Activated effector memory CD4-positive, alpha-beta T cell treated with anti-CD3 and anti-CD28 coated beads, Interleukin-2, amount 50 U/mL, for 16 hours (primary cell): Measurements from ENCODE around the gene NQO2.
A peak's percentile ranks its signal among the peaks of the same experiment; 100 is the strongest.
"Not testable (repeated sequence)": the region's sequence is repeated elsewhere in the genome, so short reads cannot be mapped to it uniquely, and the experiment has no call there.

Source experiments
- DNase-seq: peaks from one replicate; pipeline ENCODE4 v3.0.0-alpha.2; 2020

NQO2 gene

DNA sequence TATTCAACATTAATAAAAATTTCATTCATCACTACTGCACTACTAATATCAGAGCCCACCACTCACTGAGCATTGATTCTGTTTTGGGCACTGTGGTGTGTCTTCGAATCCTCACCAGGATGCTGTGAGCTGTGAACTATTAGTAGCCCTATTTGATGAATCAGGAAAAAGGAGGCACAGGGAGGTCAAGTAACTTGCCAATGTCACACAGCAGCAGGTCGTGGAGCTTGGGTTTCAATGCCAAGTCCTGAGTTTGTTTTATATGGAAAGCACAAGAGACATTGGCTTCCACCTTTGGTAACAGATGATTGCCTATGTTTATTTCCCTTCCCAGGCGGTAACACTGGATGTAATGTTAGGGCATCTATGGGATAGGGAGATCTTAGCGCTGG, 15.0 kb downstream of the NQO2 start:
- no peak for DNase-seq

DNA sequence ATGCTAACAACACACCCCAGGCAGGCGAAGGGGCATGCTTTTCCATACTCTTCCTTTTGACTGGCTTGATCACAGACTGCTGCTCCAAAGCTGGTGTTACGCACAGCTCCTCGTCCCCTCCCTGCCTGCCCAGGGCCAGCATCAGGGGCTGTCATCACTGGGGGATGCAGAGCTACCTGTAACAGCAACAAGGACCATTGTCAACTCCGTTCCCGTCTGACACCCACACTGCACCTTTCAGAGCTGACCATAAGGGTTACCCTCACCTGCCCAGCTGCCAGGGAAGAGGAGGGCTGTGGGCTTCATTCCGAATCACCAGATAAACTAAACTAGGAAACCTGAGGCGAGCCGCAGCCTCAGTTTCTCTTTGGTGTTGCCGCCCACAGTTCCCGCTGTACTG, 15.4 kb downstream of the NQO2 start:
- no peak for DNase-seq

DNA sequence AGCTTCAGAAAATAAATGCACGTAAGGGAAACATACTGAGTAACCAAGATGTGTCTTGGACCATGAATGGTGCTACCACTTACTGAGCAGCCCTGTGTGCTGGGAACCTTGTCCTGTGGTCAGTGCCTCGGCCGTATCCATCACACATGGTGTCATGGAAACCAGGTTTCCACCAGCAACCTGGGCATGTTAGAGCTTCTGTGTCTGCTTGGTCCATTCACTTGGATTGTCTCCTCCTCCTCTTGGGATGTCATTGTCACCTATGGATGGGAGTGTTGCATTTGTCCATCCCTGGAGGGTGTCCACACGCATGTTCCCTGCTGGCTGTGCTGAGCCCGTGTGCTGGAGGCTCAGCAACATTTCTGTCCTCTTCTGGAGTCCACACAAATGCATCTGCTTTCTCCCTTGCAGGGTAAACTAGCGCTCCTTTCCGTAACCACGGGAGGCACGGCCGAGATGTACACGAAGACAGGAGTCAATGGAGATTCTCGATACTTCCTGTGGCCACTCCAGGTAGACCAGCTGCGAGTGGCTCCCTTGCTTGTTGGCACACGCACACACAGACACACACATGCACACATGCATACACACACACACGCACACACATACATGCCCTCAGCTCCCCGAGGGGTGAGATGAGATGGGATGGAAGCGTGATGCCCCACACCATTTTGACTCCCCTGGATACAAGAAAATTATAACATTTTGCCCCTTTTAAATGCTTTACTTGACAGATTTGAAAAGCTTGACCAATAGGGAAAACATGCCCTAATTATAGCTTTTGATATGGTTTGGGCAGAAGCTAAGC, 17.0 kb downstream of the NQO2 start:
- no peak for DNase-seq

DNA sequence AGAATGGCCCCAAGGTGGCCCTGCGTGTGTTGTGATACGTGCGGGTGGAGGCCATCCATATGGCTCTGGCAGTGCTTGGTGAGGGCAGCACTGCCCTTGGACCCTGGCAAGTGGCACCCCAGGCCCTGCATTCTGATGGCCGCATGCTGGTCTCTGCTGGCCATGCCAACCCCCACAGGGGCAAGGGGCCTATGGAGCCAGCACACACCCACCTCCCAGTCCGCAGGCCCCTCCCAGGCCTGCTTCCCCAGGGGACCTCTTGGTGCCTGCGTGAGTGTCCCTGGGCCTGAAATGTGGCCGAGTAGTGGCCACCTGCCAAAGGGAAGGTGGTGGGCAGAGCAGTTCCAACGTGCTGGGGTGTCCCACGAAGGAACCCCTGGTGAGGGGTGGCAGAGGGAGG, 17.6 kb downstream of the NQO2 start:
- DNase-seq, result no peak

DNA sequence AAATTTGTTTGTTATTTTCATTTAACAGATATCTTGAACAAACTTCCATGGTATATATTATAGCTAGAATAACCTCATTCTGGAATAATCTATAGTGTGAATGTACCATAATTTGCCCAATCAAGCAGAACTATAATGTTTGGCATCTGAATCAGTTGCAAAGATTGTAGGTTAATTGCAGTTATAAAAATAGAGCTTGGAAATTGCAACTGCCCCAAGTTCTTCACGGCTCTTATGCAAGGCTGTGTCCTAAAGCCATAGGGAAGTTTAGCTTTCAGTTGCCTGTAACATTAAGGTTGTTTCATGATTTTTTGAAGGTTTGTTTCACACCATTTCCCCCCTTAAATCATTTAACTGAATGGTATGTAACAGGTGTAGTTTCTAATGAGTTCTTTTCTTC, 19.4 kb downstream of the NQO2 start:
- DNase-seq, result no peak

DNA sequence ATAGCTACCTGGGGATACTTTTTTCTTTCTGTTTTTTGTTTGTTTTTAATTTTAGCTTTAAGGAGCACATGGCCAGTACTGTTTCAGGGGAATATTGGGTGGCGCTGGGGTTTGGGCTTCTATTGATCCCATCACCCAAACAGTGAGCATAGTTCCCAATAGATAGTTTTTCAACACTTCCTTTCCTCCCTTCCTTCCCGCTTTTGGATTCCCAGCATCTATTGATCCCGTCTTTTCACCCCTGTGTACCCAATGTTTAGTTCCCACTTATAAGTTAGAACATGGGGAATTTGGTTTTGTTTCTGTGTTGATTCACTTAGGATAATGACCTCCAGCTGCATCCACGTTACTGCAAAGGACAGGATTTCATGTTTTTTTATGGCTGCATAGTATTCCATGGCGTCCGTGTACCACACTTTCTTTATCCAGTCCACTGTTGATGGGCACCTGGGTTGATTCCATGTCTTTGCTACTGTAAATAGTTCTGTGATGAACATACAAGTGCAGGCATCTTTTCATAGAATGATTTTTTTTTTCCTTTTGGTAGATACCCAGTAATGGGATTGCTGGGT, 20.1 kb downstream of the NQO2 start:
- DNase-seq, result no peak

DNA sequence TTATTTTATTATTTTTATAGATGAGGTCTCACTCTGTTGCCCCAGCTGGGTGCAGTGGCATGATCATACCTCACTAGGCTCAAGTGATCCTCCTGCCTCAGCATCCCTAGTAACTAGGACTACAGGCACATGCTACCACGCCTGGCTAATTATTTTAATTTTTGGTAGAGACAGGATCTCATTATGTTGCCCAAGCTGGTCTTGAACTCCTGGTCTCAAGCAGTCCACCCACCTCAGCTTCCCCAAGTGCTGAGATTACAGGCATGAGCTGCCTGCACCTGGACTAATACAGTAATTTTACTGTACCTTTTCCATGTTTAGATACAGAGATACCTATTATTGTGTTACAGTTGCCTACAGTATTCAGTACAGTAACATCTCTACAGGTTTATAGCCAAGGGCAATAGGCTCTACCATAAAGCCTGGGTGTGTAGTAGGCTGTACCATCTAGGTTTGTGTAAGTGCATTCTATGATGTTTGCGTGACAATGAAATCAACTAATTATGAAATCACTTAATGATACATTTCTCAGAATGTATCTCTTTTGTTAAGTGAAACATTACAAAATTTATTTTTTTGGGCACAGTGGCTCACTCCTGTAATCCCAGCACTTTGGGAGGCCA, 21.4 kb downstream of the NQO2 start:
- DNase-seq, result not testable (repeated sequence)

DNA sequence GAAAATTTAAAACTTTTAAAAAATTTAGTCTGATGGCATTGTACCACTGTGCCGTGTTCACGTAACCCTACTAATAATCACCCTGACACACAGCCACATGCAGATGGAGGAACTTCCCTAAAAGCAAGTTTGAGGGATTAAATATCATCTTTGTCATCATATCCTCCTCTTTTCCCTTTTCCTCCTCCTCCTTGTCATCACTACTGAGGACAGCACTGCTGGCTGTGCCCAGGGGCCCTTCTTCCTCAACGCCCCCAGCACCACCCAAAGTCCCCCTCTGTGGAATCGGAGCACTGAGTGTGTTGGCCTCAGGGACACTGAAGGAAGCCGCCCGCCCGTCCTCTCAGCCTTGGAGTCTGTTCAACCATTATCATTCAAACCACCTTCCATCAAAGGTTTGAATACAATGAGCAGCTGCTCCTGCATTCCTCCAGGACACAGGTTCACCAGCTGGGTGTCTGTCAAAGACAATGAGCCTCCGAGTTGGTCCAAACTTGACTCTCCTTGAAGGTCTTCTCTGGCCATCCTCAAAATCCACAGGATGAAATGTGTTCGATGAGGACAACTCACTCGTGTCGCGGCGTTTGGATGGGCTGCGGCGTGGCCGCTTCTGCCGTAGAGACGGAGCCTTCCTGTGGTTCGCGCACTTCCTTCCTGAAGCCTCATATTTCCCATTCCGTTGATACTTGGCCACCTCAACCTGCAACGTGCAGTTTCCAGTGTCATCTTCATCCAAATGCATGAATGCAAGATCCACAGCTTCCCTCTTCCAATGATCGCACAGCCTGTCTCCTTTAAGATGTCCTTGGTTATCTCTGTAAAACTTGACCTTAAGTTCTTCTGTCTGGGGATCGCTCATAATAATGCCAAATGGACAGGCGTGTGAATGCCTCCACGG, 23.3 kb downstream of the NQO2 start:
- DNase-seq, result peak; percentile 83

DNA sequence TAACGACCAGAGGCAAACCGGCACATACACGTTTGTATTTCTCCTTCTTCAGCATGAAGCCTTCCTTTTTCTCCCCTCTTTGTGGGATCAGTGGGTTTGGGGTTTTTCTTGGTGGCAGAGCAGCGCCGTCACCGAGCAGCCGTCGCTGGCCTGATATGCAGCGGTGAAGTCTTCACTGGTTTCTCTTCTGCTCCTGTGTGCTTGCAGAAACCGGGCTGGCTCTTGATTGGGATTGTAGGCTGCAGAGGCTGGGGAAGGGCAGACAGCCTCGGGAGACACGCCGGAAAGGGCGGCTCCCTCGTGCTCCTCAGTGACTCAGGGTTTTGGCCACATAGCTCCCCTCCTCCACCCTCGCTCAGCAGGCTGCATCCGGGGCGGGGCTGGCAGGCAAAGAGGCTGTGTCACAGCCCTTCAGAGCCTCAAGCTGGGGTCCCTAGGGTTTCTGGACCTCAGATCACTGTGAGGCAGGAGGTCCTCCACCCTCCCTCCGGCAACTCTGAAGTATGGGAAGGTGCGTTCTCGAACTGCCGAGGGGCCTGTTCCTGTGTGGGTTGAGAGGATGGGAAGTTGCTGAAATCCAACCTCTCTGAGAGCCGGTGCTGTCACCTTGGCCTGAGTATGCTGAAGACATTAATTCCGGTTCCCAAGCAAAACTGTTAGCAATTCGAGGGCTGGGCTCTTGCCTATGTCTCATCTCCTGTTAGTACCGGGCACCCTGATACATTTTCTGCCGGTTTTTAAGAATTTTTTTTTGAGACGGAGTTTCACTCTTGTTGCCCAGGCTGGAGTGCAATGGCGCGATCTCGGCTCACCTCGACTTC, 24.2 kb downstream of the NQO2 start:
- DNase-seq, result peak; percentile 97

DNA sequence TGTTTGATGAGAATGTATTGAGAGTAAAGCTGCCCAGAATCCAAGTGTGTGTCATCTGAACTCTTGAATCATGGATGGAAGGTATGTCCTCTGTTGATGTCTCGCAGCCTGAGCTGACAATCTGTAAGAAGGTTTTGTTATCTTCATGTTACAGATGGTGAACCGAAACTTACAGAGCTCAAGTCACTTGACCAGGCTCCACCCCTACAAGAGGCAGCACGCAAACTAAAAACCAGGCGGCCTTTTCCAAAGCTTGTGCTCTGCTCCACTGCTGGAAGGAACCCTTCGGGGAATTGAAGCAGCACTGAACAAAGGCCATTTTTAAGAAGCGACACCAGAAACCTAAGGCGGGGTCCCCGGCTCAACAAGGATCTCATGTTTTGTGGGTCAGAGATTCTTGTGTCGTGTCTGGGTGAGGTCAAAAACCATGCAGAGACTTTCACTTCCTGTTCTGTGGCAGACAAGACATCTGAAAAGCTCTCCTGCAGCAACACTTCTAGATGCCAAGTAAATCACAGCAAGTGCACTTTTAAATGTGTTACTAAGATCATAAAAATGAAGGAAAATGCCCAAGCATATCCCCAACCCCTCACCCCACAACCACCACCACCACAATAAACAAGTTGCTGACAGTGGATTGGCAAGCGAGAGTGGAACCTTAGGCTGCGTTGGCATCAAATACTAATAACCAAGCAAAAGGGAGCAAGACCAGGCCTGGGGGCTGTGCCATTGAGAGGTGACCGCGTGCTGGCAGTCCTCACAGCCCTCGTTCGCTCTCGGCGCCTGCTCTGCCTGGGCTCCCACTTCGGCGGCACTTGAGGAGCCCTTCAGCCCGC, 27.3 kb downstream of the NQO2 start:
- peak; percentile 69 for DNase-seq

DNA sequence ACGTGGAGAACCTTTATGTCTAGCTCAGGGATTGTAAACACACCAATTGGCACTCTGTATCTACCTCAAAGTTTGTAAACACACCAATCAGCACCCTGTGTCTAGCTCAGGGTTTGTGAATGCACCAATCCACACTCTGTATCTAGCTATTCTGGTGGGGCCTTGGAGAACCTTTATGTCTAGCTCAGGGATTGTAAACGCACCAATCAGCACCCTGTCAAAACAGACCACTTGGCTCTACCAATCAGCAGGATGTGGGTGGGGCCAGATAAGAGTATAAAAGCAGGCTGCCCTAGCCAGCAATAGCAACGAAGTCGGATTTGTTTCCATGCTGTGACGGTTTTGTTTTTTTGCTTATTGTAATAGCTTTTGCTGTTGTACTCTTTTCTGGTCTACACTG, 28.5 kb downstream of the NQO2 start:
- not testable (repeated sequence) for DNase-seq

DNA sequence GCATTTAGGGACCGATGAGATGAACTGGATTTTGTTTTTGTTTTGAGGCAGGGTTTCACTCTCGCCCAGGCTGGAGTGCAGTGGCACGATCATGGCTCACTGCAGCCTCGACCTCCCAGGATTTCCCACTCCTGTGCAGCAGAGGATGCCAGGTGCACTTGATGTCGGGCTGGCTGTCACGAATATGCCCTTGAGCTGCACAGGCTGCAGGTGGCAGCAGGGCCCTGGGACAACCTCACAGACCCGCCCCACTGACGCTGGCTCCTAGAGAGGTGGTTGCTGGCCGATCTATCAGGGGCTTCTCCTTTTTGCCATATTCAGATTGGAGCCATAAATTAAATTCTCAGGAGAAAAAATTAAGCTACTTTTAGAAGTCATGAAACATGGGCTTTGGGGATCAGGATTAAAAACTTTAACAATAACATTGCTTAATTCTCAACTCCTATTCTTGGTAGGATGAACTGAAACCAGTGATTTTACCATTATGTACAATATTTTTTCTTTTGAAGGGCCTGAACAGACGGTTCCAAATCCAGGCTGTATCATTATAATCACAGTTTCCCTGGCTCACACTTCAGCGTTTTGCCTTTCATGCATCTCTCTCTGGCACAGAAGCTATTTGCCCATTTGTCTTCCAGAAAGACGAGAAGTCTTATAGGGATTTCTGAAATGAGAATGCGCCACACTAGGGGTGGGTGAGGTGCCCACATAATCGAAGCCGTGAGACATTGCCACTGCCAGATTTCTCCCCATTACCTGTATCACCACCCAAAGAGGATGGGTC, 32.4 kb downstream of the NQO2 start:
- no peak for DNase-seq

DNA sequence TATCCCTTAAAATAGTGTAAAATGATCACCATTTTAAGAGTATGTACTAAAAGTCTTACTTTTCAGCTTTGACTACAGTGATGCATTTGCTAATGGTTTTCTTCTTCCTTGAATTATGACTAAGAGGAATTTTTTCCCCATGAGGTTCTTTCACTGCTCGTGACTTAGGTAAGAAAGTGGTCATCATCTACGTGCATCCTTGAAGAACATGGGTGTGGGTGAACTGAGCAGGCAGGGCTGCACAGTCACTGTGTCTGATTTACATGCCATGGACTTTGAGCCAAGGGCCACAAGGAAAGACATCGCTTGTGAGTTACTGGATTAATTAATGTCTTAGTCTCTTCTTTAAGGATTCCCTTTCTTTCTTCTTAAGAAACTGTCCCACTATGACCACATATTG, 33.3 kb downstream of the NQO2 start:
- no peak for DNase-seq

DNA sequence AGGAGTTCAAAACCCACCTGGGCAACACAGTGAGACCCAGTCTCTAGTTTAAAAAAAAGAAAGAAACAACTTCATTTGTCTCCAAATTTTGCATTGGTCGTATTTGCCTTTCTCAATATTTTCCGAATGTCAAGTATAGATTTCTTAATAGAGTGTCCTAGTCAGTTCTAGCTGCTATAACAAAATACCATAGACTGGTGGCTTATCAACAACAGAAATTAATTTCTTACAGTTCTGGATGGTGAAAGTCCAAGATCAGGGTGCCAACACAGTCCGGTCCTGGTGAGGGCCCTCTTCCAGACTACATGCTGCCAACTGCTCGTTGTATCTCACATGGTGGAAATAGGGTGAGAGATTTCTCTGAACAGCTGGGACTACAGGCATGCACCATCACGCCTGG, 34.0 kb downstream of the NQO2 start:
- DNase-seq, result no peak

DNA sequence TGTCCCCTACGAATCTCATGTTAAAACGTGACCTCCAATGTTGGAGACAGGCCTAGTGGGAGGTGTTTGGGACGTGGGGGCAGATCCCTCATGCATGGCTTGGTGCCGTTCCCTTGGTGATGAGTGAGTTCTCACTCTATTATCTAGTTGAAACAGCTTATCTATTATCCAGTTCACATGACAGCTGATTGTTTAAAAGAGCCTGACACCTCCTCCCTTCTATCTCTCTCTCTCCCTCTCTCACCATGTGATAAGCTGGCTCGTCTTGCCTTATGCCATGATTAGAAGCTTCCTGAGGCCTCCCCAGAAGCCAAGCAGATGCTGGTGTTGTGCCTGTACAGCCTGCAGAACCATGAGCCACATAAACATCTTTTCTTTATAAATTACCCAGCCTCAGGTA, 35.7 kb downstream of the NQO2 start:
- no peak for DNase-seq

DNA sequence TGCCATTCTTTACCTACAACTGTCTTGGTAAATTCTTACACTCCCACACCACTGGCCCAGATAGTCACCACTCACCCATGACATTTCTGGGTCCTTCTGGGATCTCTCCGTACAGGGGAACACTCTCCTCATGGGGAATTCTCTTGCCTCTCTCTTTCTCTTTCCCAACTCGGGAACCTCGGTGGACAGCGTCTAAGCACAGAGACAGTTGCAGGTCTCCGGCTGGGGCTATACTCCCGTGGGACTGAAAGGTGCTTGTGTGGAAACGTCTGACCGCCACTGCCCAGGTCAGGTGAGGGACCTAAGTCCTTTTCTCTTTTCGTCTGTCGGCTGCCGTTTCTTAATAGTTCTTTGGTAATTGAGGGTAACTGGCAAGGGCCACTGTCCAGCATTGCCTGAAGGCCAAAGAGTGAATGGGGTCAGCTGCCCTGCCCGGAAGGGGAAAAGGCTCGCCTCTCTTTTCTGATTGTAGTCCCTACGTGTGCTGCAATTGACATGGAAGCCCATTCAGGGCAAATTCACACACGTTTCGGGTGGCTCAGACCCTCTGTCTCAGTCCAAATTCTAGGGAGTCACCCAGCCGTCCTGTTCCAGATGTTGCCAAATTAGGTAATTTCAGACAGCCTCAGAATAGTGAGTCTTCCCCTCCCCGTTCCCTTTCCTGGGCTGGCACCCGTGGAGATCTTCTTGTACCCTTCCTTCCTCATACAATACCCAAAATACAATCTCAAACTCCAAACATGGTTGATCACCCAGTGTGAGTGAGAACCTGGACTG, 37.4 kb downstream of the NQO2 start:
- no peak for DNase-seq

DNA sequence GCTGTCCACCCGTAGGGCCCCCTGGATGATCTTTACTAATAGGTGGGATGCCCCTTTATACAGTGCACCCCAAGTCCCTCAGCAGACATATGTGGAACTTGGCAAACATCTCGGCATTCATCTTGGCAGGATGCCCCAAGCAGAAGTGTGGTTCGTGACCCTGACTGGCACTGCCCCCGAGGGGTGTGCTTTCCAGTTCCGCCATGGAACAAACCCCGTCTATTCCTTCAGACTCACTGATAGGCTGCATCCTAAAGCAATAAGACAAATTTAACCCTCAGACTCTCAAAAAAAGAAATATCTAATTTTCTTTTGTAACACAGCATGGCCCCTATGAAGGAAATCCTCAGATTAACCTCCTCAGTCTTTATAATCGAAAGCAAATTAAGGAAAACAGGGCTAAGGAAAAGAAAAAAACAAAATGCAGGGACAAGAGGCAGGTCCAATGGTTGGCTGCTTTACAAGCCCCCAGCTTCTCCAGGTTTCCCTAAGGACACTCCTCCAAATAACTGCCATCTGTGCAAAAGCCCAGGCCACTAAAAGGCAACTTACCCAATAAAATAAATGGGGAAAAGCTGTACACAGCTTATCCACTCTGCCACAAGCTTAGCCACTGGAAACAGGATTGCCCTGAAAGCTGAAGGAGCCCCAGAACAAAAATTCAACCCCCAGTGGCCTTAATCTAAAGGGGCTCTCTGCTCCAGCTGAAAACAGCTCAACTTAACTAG, 38.1 kb downstream of the NQO2 start:
- DNase-seq, result no peak

DNA sequence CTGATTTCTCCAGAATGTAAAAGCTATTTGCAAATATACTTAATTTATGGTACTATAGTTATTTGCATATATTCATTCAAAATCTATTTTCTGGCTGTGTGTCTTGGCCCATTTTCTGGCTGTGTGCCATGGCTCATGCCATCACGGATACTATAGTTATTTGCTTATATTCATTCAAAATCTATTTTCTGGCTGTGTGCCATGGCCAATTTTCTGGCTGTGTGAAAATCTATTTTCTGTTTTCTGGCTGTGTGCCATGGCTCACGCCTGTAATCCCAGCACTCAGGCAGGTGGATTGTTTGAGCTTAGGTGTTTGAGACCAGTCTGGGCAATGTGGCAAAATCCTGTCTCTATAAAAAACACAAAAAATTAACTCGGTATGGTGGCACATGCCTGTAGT, 39.7 kb downstream of the NQO2 start:
- no peak for DNase-seq

DNA sequence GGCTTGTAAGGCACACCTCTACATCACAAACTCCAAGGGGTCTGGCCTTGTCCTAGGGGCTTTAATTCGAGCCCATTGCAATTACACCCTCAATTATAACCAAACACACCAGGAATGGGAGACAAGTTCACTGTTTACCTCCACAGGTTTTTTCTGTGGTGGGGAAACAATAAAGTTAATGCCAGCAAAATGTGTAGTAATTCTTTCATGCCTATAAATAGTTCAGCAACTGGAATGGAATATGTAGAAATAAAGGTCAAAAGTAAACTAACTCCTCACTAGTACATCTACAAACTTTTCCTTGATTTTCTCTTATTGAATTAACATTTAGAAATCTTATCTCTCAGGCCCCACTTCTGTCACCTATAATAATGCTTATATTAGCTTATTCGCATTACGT, 41.5 kb downstream of the NQO2 start:
- no peak for DNase-seq
